Myocyte (in vitro differentiated cells): ENCODE results near the gene PLCH2. TPM values are rescaled to one million over a fixed set of nuclear protein-coding genes. Genes with fewer than 3 reads are reported as not detected.

Experiments
- DNase-seq: peaks from one replicate; pipeline ENCODE4 v3.0.0-alpha.2; 2012; ENCODE audit warnings: low read depth
- total RNA-seq: library from RNA; depleted of rRNA; stranded (reverse); fragments of >200 nt; gene quantifications from 2 replicates; pipeline ENCODE4 v1.2.3, GENCODE V29; 2014

The PLCH2 gene
- total RNA-seq, 1 donor from 2014 or later: 0.21 TPM

- no peak for DNase-seq
Measured at GRCh38 chr1:2497891-2498290, 21.8 kb downstream of the PLCH2 start.

GRCh38 chr1:2498648-2499047 is 22.6 kb downstream of the PLCH2 start:
- no peak for DNase-seq

- no peak for DNase-seq
Measured at GRCh38 chr1:2499260-2499659, 23.2 kb downstream of the PLCH2 start.

- DNase-seq: no peak
Measured at GRCh38 chr1:2499986-2500596, 24.0 kb downstream of the PLCH2 start.

GRCh38 chr1:2501041-2501819 is 25.1 kb downstream of the PLCH2 start:
- DNase-seq: peak; percentile 54

- no peak for DNase-seq
Measured at GRCh38 chr1:2501820-2502119, 25.7 kb downstream of the PLCH2 start.

- DNase-seq: no peak
Measured at GRCh38 chr1:2502210-2502609, 26.1 kb downstream of the PLCH2 start.

- no peak for DNase-seq
Measured at GRCh38 chr1:2502661-2503553, 26.8 kb downstream of the PLCH2 start.

GRCh38 chr1:2503554-2504224 is 27.6 kb downstream of the PLCH2 start:
- no peak for DNase-seq

GRCh38 chr1:2504225-2504948 is 28.3 kb downstream of the PLCH2 start:
- DNase-seq: peak; percentile 59

GRCh38 chr1:2504949-2505272 is 28.8 kb downstream of the PLCH2 start:
- no peak for DNase-seq

GRCh38 chr1:2505461-2505994 is 29.4 kb downstream of the PLCH2 start:
- no peak for DNase-seq

GRCh38 chr1:2506007-2506860 is 30.1 kb downstream of the PLCH2 start:
- DNase-seq: peak; percentile 47

GRCh38 chr1:2506901-2507565 is 30.9 kb downstream of the PLCH2 start:
- DNase-seq: no peak

- DNase-seq: no peak
Measured at GRCh38 chr1:2507744-2508155, 31.7 kb downstream of the PLCH2 start.

- no peak for DNase-seq
Measured at GRCh38 chr1:2508180-2508579, 32.1 kb downstream of the PLCH2 start.

GRCh38 chr1:2508751-2509150 is 32.7 kb downstream of the PLCH2 start:
- DNase-seq: no peak

GRCh38 chr1:2509589-2509988 is 33.5 kb downstream of the PLCH2 start:
- DNase-seq: no peak
